NCI-H2196 treated with DMSO at 0.1 percent for 48 hours (cell line): ENCODE measurements around the gene KIF20A.
"Not testable (repeated sequence)": the region's sequence is repeated elsewhere in the genome, so short reads cannot be mapped to it uniquely, and the experiment has no call there.

Experiments
- DNase-seq: peaks from one replicate; lab custom pipeline; 2025; ENCODE audit not compliant: unreplicated experiment; lab: John Stamatoyannopoulos, UW

The KIF20A gene

GRCh38 chr5:138178516-138179276 is at the start of gene KIF20A, which contains the start of gene BRD8:
TSS of gene KIF20A (plus strand) at chr5:138179112. CDS start at chr5:138179681, 569 bp downstream.
TSS of gene BRD8 (minus strand) at chr5:138178630. CDS start at chr5:138178614, 16 bp downstream.
- peak; percentile 95 for DNase-seq

- DNase-seq = no peak
Observed at GRCh38 chr5:138129347-138129746, 49.6 kb upstream of the KIF20A start.

GRCh38 chr5:138132543-138132942 is 46.4 kb upstream of the KIF20A start:
- DNase-seq = no peak

GRCh38 chr5:138138949-138139780 is 39.7 kb upstream of the KIF20A start, which contains the start of gene NME5:
TSS of gene NME5 (minus strand) at chr5:138139428. CDS start at chr5:138138780, 648 bp downstream.
- DNase-seq = peak; percentile 80

GRCh38 chr5:138139781-138140090 is 39.2 kb upstream of the KIF20A start:
- no peak for DNase-seq

GRCh38 chr5:138140268-138140667 is 38.6 kb upstream of the KIF20A start:
- no peak for DNase-seq

- DNase-seq = no peak
Observed at GRCh38 chr5:138141734-138142133, 37.2 kb upstream of the KIF20A start.

- DNase-seq = not testable (repeated sequence)
Observed at GRCh38 chr5:138143578-138143977, 35.3 kb upstream of the KIF20A start.

GRCh38 chr5:138148811-138149210 is 30.1 kb upstream of the KIF20A start:
- no peak for DNase-seq

GRCh38 chr5:138149530-138149929 is 29.4 kb upstream of the KIF20A start:
- no peak for DNase-seq

GRCh38 chr5:138155977-138156376 is 22.9 kb upstream of the KIF20A start:
- not testable (repeated sequence) for DNase-seq

- DNase-seq = no peak
Observed at GRCh38 chr5:138157626-138158025, 21.3 kb upstream of the KIF20A start.

- no peak for DNase-seq
Observed at GRCh38 chr5:138159666-138160065, 19.2 kb upstream of the KIF20A start.

- DNase-seq = no peak
Observed at GRCh38 chr5:138160706-138161105, 18.2 kb upstream of the KIF20A start.

GRCh38 chr5:138163721-138164120 is 15.2 kb upstream of the KIF20A start:
- DNase-seq = no peak

GRCh38 chr5:138169124-138169523 is 9.8 kb upstream of the KIF20A start:
- DNase-seq = no peak

GRCh38 chr5:138170299-138170698 is 8.6 kb upstream of the KIF20A start:
- DNase-seq = no peak

- peak; percentile 12 for DNase-seq
Observed at GRCh38 chr5:138177941-138178515, 884 bp upstream of the KIF20A start.

GRCh38 chr5:138179277-138179857 is 455 bp downstream of the KIF20A start:
- DNase-seq = no peak

GRCh38 chr5:138180183-138180782 is 1.4 kb downstream of the KIF20A start:
- peak; percentile 22 for DNase-seq

- DNase-seq = no peak
Observed at GRCh38 chr5:138180841-138181240, 1.9 kb downstream of the KIF20A start.
